Tibial artery (tissue), 4 donors: ENCODE results near the gene CFHR4.
"Not testable (repeated sequence)": the region's sequence is repeated elsewhere in the genome, so short reads cannot be mapped to it uniquely, and the experiment has no call there.

Experiments
- DNase-seq, 2 donors: peaks; one replicate each; pipeline ENCODE4 v3.0.0-alpha.2; 2019
- H3K27ac ChIP-seq, 2 donors: fragments of 200-600 bp; sonication (generic) in 1 of 2; 1 replicate in 1 of 2; 2 replicates in 1 of 2; pipeline ENCODE4 v1.5.1; 2018 to 2019; ENCODE audit warnings: mild to moderate bottlenecking in 1 of 2
- H3K27me3 ChIP-seq, 2 donors: fragments of 200-600 bp; sonication (generic) in 1 of 2; one replicate each; pipeline versions ENCODE4 v1.5.1 to v1.6.0; 2016 to 2019
- H3K36me3 ChIP-seq, 3 donors: fragments of 200-600 bp; sonication (generic) in 2 of 3; one replicate each; pipeline ENCODE4 v1.5.1; 2016 to 2019; ENCODE audit warnings: mild to moderate bottlenecking in 2 of 3
- H3K4me1 ChIP-seq, 4 donors: fragments of 200-600 bp; sonication (generic) in 2 of 4; 1 replicate in 3 of 4; 2 replicates in 1 of 4; pipeline ENCODE4 v1.5.1; 2016 to 2019
- H3K4me3 ChIP-seq, 2 donors: fragments of 200-600 bp; sonication (generic) in 1 of 2; 1 replicate in 1 of 2; 2 replicates in 1 of 2; pipeline ENCODE4 v1.5.1; 2018 to 2019; ENCODE audit warnings: mild to moderate bottlenecking in 2 of 2
- H3K9me3 ChIP-seq, 3 donors: fragments of 200-600 bp; sonication (generic) in 1 of 3; one replicate each; pipeline ENCODE4 v1.5.1; 2016 to 2019
- CTCF ChIP-seq, 2 experiments: fragments of 200-600 bp in 1 of 2; fragments of 450-650 bp in 1 of 2; IDR thresholded peaks; one replicate each; pipeline ENCODE4 v1.5.1; 2017 to 2019; ENCODE audit warnings: antibody characterized with exemption in 2 of 2, mild to moderate bottlenecking in 1 of 2, moderate library complexity in 1 of 2
- intact Hi-C: fragments of 100-400 bp; cut with DNase I; formaldehyde crosslinking; loops from one replicate; pipeline ENCODE4 v1.15.0; 2023; ENCODE audit warnings: low total_unique reads

CFHR4 gene

GRCh38 chr1:196861429-196861828 lies 26.4 kb upstream of the CFHR4 start:
- no peaks in the 10 kb centered on the region for H3K4me1 ChIP-seq
- no peak overlapping the region for H3K4me3 ChIP-seq
- H3K27ac ChIP-seq, result no peak overlapping the region
- intact Hi-C loops, result no loop called here
- H3K36me3 ChIP-seq, result no peaks in the 10 kb centered on the region
- no peaks in the 10 kb centered on the region for H3K27me3 ChIP-seq
- no peak for DNase-seq
- H3K9me3 ChIP-seq, result no peaks in the 10 kb centered on the region
- no peak for TF ChIP-seq CTCF (IDR thresholded peaks at IDR 0.05)

GRCh38 chr1:196866974-196867373 lies 20.9 kb upstream of the CFHR4 start:
- no peak overlapping the region for H3K27ac ChIP-seq
- no peaks in the 10 kb centered on the region for H3K36me3 ChIP-seq
- TF ChIP-seq CTCF (IDR thresholded peaks at IDR 0.05), result no peak
- no peaks in the 10 kb centered on the region for H3K4me1 ChIP-seq
- no peaks in the 10 kb centered on the region for H3K9me3 ChIP-seq
- no peaks in the 10 kb centered on the region for H3K27me3 ChIP-seq
- no peak overlapping the region for H3K4me3 ChIP-seq
- intact Hi-C loops, result no loop called here
- DNase-seq, result no peak

- no peak overlapping the region for H3K4me3 ChIP-seq
- DNase-seq, result no peak
- intact Hi-C loops, result no loop called here
- H3K27ac ChIP-seq, result no peak overlapping the region
- H3K36me3 ChIP-seq, result no peaks in the 10 kb centered on the region
- peaks cover 0 to 7% (median 1%) of the 10 kb centered on the region in 4 donors for H3K4me1 ChIP-seq
- H3K27me3 ChIP-seq, result no peaks in the 10 kb centered on the region
- TF ChIP-seq CTCF (IDR thresholded peaks at IDR 0.05), result no peak
- no peaks in the 10 kb centered on the region for H3K9me3 ChIP-seq
These were observed 14.5 kb upstream of the CFHR4 start for GRCh38 chr1:196873385-196873784.

- no peak overlapping the region for H3K27ac ChIP-seq
These were observed 11.9 kb upstream of the CFHR4 start for GRCh38 chr1:196875935-196876334.

GRCh38 chr1:196877964-196878363 lies 9.9 kb upstream of the CFHR4 start:
- H3K36me3 ChIP-seq, result no peaks in the 10 kb centered on the region
- no peaks in the 10 kb centered on the region for H3K27me3 ChIP-seq
- intact Hi-C loops, result no loop called here
- no peak overlapping the region for H3K4me3 ChIP-seq
- H3K9me3 ChIP-seq, result no peaks in the 10 kb centered on the region
- no peak overlapping the region for H3K27ac ChIP-seq
- peaks cover 0 to 7% (median 1%) of the 10 kb centered on the region in 4 donors for H3K4me1 ChIP-seq
- no peak for DNase-seq
- TF ChIP-seq CTCF (IDR thresholded peaks at IDR 0.05), result no peak

More at GRCh38 chr1:196875935-196876334, 11.9 kb upstream of the CFHR4 start:
- no peak overlapping the region for H3K4me3 ChIP-seq
- no peak for TF ChIP-seq CTCF (IDR thresholded peaks at IDR 0.05)
- peaks cover 0 to 7% (median 1%) of the 10 kb centered on the region in 4 donors for H3K4me1 ChIP-seq
- intact Hi-C loops, result no loop called here
- H3K9me3 ChIP-seq, result no peaks in the 10 kb centered on the region
- no peak for DNase-seq
- no peaks in the 10 kb centered on the region for H3K27me3 ChIP-seq
- no peaks in the 10 kb centered on the region for H3K36me3 ChIP-seq

- DNase-seq, intact Hi-C loops, H3K4me1 ChIP-seq, H3K36me3 ChIP-seq, H3K4me3 ChIP-seq, H3K27ac ChIP-seq, H3K27me3 ChIP-seq, H3K9me3 ChIP-seq: not testable (repeated sequence)
These were observed 1.3 kb upstream of the CFHR4 start for GRCh38 chr1:196886560-196886959.
